ENCODE measurements around the gene BIRC2. TPM values are rescaled to one million over a fixed set of nuclear protein-coding genes. Genes with fewer than 3 reads are reported as not detected.

The BIRC2 gene
- total RNA-seq, 1 experiment from 2014 or later: 32.6 TPM

GRCh38 chr11:102398297-102398696, 51.3 kb downstream of the BIRC2 start:
- H3K9me2 ChIP-seq (ENCODE audit: insufficient read depth): no peaks in the 10 kb centered on the region
- peaks cover 31 to 35% of the 10 kb centered on the region in 2 experiments; a peak in 3 of 4 replicates for H3K36me3 ChIP-seq (ENCODE audit: control insufficient read depth in 1 of 2, insufficient read depth in 2 of 2, low read length in 2 of 2)
- DNase-seq (ENCODE audit: low read depth, low spot score): no peak
- CTCF ChIA-PET: interaction anchor here (0.7 to 1.6 kb wide), 3 partner anchors 8 to 214 kb away, joined by 3 to 4 read pairs (median 3); no protein-coding TSS in a partner anchor
- H3K4me1 ChIP-seq (ENCODE audit: control insufficient read depth in 1 of 2, insufficient read depth in 2 of 2, low read length in 2 of 2): no peaks in the 10 kb centered on the region
- no peaks in the 10 kb centered on the region for H4K20me1 ChIP-seq (ENCODE audit: insufficient read depth)
- no peak overlapping the region for H3K27ac ChIP-seq (ENCODE audit: low read depth, low read length)
- no peak overlapping the region for H3K4me2 ChIP-seq (ENCODE audit: low read length)
- no peak for ATAC-seq
- H3K79me2 ChIP-seq (ENCODE audit: insufficient read depth, low read length): peaks cover 21% of the 10 kb centered on the region; the same call in 1 of the 2 replicates
- no peaks in the 10 kb centered on the region for H3K9me3 ChIP-seq (ENCODE audit: control insufficient read depth in 1 of 2, insufficient read depth in 1 of 2, low read depth in 1 of 2, low read length in 2 of 2)
- no peak overlapping the region for H2AFZ ChIP-seq (ENCODE audit: low read depth, low read length, poor library complexity, severe bottlenecking)
- no TSS peak for BruUV-seq (replicated peaks)
- no peak overlapping the region for H3K4me3 ChIP-seq (replicated peaks in 1 of 2; ENCODE audit: low read depth in 1 of 2, low read length in 2 of 2)
- POLR2A ChIA-PET: no interaction called here
- RAD21 ChIA-PET (ENCODE audit: low non-redundant PET in 1 of 2, low total read pairs in 2 of 2, uncharacterized antibody in 2 of 2, unreplicated experiment in 2 of 2): no interaction called here
- intact Hi-C loops (cut with micrococcal nuclease): no loop called here
- H3K9ac ChIP-seq (ENCODE audit: low read length): no peak overlapping the region
- H3K27me3 ChIP-seq (ENCODE audit: insufficient read depth, low read length): no peaks in the 10 kb centered on the region
- TF ChIP-seq ZNF274 (IDR thresholded peaks at IDR 0.05; ENCODE audit: low read depth, low read length) (no peak), TCF7L2 (IDR thresholded peaks at IDR 0.05; ENCODE audit: borderline replicate concordance, extremely low read depth, insufficient read depth, insufficient read length) (no peak), CEBPB (IDR thresholded peaks at IDR 0.05; ENCODE audit: low read depth) (no peak), RAD21 (IDR thresholded peaks at IDR 0.05; ENCODE audit: low read depth) (no peak), ZFX (IDR thresholded peaks at IDR 0.05) (no peak), REST (IDR thresholded peaks at IDR 0.05; ENCODE audit: low read depth) (no peak), CBX3 (IDR thresholded peaks at IDR 0.05; ENCODE audit: low read depth) (no peak), EGR1 (IDR thresholded peaks at IDR 0.05; ENCODE audit: low read depth) (no peak), ATF3 (IDR thresholded peaks at IDR 0.05) (no peak), JUND (IDR thresholded peaks at IDR 0.05) (no peak), POLR2AphosphoS5 (IDR thresholded peaks at IDR 0.05; ENCODE audit: low read depth, low read length) (no peak), POLR2A (IDR thresholded peaks at IDR 0.05; ENCODE audit: borderline replicate concordance, extremely low read depth, insufficient read depth, insufficient read length) (no peak), FOSL1 (IDR thresholded peaks at IDR 0.05; ENCODE audit: low read depth) (no peak), YY1 (IDR thresholded peaks at IDR 0.05; ENCODE audit: extremely low read depth, insufficient replicate concordance, low read depth, low read length) (no peak), EZH2phosphoT487 (IDR thresholded peaks at IDR 0.05; ENCODE audit: borderline replicate concordance) (no peak), CTCF (IDR thresholded peaks at IDR 0.05 in 2 of 3, conservative IDR thresholded peaks at IDR 0.05 in 1 of 3; ENCODE audit: borderline replicate concordance in 1 of 3, insufficient read depth in 1 of 3, low read depth in 2 of 3, low read length in 2 of 3) (no peak), MAX (IDR thresholded peaks at IDR 0.05) (no peak), SIN3A (IDR thresholded peaks at IDR 0.05; ENCODE audit: low read depth) (no peak), SP1 (IDR thresholded peaks at IDR 0.05; ENCODE audit: low read depth) (no peak)

Data from HCT116 (cell line).